MM.1S (cell line): ENCODE results near the gene IPO9.

Source experiments
- DNase-seq: peaks from one replicate; pipeline ENCODE4 v3.0.0-alpha.2; 2015
- H2AFZ ChIP-seq: fragments of 300-600 bp; sonication (generic); 2 replicates; pipeline ENCODE4 v1.6.0; 2016; ENCODE audit warnings: antibody characterized with exemption, low read length
- H3F3A ChIP-seq: fragments of 300-600 bp; sonication (generic); 2 replicates; pipeline ENCODE4 v1.6.1; 2016; ENCODE audit warnings: mild to moderate bottlenecking, antibody characterized with exemption, low read length, moderate library complexity, mixed read lengths; ENCODE audit not compliant: insufficient read depth
- H3K27ac ChIP-seq: fragments of 300-600 bp; sonication (generic); 2 replicates; pipeline ENCODE4 v1.5.1; 2016; ENCODE audit warnings: mild to moderate bottlenecking, low read length
- H3K27me3 ChIP-seq: fragments of 300-600 bp; sonication (generic); replicated peaks from 2 replicates; pipeline ENCODE4 v1.6.0; 2016; ENCODE audit warnings: low read length; ENCODE audit not compliant: insufficient read depth
- H3K36me3 ChIP-seq: fragments of 300-600 bp; sonication (generic); replicated peaks from 2 replicates; pipeline ENCODE4 v1.6.1; 2016; ENCODE audit warnings: mild to moderate bottlenecking, low read length, mixed read lengths; ENCODE audit not compliant: insufficient read depth
- H3K4me1 ChIP-seq: fragments of 300-600 bp; sonication (generic); 2 replicates; pipeline ENCODE4 v1.6.1; 2016; ENCODE audit warnings: low read length, mixed read lengths
- H3K4me2 ChIP-seq: fragments of 300-600 bp; sonication (generic); 2 replicates; pipeline ENCODE4 v1.6.0; 2016; ENCODE audit warnings: low read depth, low read length
- H3K4me3 ChIP-seq: fragments of 300-600 bp; sonication (generic); 2 replicates; pipeline ENCODE4 v1.5.1; 2016; ENCODE audit warnings: low read length, mixed read lengths
- H3K79me2 ChIP-seq: fragments of 300-600 bp; sonication (generic); 2 replicates; pipeline ENCODE4 v1.6.1; 2016; ENCODE audit warnings: mixed run types, low read length, mixed read lengths
- H3K9ac ChIP-seq: fragments of 300-600 bp; sonication (generic); 2 replicates; pipeline ENCODE4 v1.6.1; 2016; ENCODE audit warnings: low read length, mixed read lengths
- H3K9me2 ChIP-seq: fragments of 300-600 bp; sonication (generic); replicated peaks from 2 replicates; pipeline ENCODE4 v1.6.1; 2016; ENCODE audit warnings: mild to moderate bottlenecking, low read length, mixed read lengths; ENCODE audit not compliant: insufficient read depth
- H3K9me3 ChIP-seq: fragments of 300-600 bp; sonication (generic); replicated peaks from 2 replicates; pipeline ENCODE4 v1.6.1; 2016; ENCODE audit warnings: mild to moderate bottlenecking, low read length, mixed read lengths; ENCODE audit not compliant: insufficient read depth
- H4K20me1 ChIP-seq: fragments of 300-600 bp; sonication (generic); 2 replicates; pipeline ENCODE4 v1.6.1; 2016; ENCODE audit warnings: mild to moderate bottlenecking, low read length, moderate library complexity, mixed read lengths; ENCODE audit not compliant: insufficient read depth
- CTCF ChIP-seq: fragments of 300-600 bp; sonication (generic); IDR thresholded peaks from 2 replicates; pipeline ENCODE4 v1.5.1; 2016; ENCODE audit warnings: antibody characterized with exemption, low read length, mixed read lengths
- EZH2 ChIP-seq: fragments of 300-600 bp; sonication (generic); optimal IDR thresholded peaks from 2 replicates; pipeline ENCODE3; 2017; ENCODE audit warnings: low read depth, mild to moderate bottlenecking, antibody characterized with exemption, low read length, mixed read lengths
- EZH2phosphoT487 ChIP-seq: fragments of 300-600 bp; sonication (generic); IDR thresholded peaks from 2 replicates; pipeline ENCODE4 v1.6.1; 2018; ENCODE audit warnings: antibody characterized with exemption, low read length

IPO9 gene

GRCh38 chr1:201809876-201810275 is 19.1 kb upstream of the IPO9 start:
- Histone ChIP-seq H3K4me3 (no peak overlapping the region), H3K36me3 (no peaks in the 10 kb centered on the region), H3K4me2 (no peak overlapping the region)

GRCh38 chr1:201810466-201811216 is 18.3 kb upstream of the IPO9 start:
- no peaks in the 10 kb centered on the region for H4K20me1 ChIP-seq
- no peaks in the 10 kb centered on the region for H3K27me3 ChIP-seq
- H3K4me3 ChIP-seq: no peak overlapping the region
- H3K4me1 ChIP-seq: no peaks in the 10 kb centered on the region
- DNase-seq: no peak
- H3F3A ChIP-seq: no peaks in the 10 kb centered on the region
- H3K9ac ChIP-seq: no peak overlapping the region
- no peaks in the 10 kb centered on the region for H3K9me3 ChIP-seq
- TF ChIP-seq EZH2phosphoT487: no peak
- TF ChIP-seq EZH2: no peak
- no peak for TF ChIP-seq CTCF
- H3K79me2 ChIP-seq: no peaks in the 10 kb centered on the region
- H2AFZ ChIP-seq: no peak overlapping the region
- H3K36me3 ChIP-seq: no peaks in the 10 kb centered on the region
- H3K4me2 ChIP-seq: no peak overlapping the region
- no peak overlapping the region for H3K27ac ChIP-seq
- H3K9me2 ChIP-seq: no peaks in the 10 kb centered on the region

More at GRCh38 chr1:201809876-201810275, 19.1 kb upstream of the IPO9 start:
- Histone ChIP-seq H3K79me2 (no peaks in the 10 kb centered on the region), H3K27ac (no peak overlapping the region), H2AFZ (no peak overlapping the region), H4K20me1 (no peaks in the 10 kb centered on the region), H3F3A (no peaks in the 10 kb centered on the region), H3K27me3 (no peaks in the 10 kb centered on the region), H3K4me1 (no peaks in the 10 kb centered on the region), H3K9me2 (no peaks in the 10 kb centered on the region), H3K9ac (no peak overlapping the region), H3K9me3 (no peaks in the 10 kb centered on the region)
- DNase-seq: no peak
- no peak for TF ChIP-seq EZH2phosphoT487
- no peak for TF ChIP-seq EZH2
- no peak for TF ChIP-seq CTCF

- H3F3A ChIP-seq: no peaks in the 10 kb centered on the region
- no peak overlapping the region for H3K4me3 ChIP-seq
- H3K79me2 ChIP-seq: no peaks in the 10 kb centered on the region
- H3K9ac ChIP-seq: no peak overlapping the region
- H3K27me3 ChIP-seq: no peaks in the 10 kb centered on the region
- no peaks in the 10 kb centered on the region for H4K20me1 ChIP-seq
- no peak overlapping the region for H2AFZ ChIP-seq
- no peaks in the 10 kb centered on the region for H3K9me3 ChIP-seq
- H3K9me2 ChIP-seq: no peaks in the 10 kb centered on the region
- H3K36me3 ChIP-seq: no peaks in the 10 kb centered on the region
- no peak overlapping the region for H3K27ac ChIP-seq
- no peaks in the 10 kb centered on the region for H3K4me1 ChIP-seq
- DNase-seq: no peak
- TF ChIP-seq EZH2: no peak
- TF ChIP-seq EZH2phosphoT487: no peak
- no peak for TF ChIP-seq CTCF
- H3K4me2 ChIP-seq: no peak overlapping the region
Observed at GRCh38 chr1:201813226-201813625, 15.7 kb upstream of the IPO9 start.
